ENCODE results near the gene CENPF. TPM values are rescaled to one million over a fixed set of nuclear protein-coding genes. Genes with fewer than 3 reads are reported as not detected.
"Not testable (repeated sequence)": the region's sequence is repeated elsewhere in the genome, so short reads cannot be mapped to it uniquely, and the experiment has no call there.

Gene CENPF
- total RNA-seq, 1 donor from 2014 or later = 254 TPM

DNA sequence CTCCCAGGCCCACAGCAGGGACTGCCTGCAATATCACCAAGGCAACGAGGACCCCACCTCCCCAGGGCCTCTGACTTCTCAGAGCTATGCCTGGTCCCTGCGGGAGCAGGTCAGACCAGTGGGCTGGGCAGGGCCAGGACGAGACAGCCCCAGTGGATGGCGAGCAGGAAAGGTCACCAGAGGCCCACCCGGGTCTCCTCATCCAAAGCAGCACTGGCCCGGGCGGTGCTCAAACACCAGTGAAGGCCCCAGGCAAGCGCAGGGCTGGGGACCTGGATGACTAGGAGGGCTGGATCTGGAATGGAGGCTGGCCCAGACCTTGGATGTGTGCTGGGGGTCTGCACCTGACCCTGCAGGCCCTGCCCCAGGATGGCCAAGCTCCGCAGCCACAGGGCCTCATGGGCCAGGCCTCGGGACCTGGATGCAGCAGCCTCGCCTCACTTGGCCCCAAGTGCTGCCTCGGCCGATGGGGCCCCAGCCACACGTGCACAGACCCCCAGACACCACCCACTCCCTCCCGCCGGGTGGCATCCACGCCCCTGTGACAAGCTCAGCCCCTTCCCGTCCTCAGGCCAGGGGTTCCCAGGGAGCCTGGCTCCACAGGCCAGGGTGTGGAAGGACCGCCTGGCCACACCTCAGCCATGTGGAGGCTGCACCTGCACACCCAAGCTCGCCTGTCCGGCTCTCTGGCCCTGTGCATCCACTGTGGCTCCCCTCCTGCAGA is 4.7 kb downstream of the CENPF start:
- not testable (repeated sequence) for DNase-seq (ENCODE audit: low spot score)

DNA sequence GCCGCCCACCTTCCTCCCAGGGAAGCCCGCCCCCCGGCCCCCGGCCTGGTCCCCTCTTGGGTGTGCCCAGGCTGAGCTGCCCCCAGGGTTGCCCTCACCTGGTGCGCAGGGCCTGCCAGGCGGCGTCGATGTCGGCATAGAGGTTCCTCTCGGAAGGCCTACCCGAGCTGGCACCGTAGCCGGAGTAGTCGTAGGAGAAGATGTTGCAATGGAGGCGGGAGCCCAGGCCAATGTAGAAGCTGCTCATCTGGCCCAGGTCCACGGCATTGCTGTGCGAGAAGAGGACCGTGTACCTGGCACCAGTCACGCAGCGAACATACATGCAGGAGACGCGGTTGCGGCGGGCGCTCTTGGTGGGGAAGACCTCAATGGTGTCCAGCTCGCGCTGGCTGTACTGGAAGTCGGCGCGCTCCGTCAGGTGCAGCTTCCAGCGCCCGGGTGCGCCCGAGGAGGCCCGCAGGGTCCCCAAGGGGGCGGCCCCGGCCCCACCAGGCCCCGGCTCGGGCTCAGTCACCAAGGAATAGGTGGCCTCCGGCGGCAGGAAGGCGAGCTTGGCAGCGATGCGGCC is 5.3 kb downstream of the CENPF start:
- not testable (repeated sequence) for H3K27ac ChIP-seq; H3K4me1 Mint-ChIP-seq; DNase-seq (ENCODE audit: low spot score); H3K27me3 Mint-ChIP-seq (ENCODE audit: insufficient read depth, low read depth); H3K4me2 ChIP-seq; H3K9ac ChIP-seq; H3K27ac Mint-ChIP-seq; H2AFZ ChIP-seq (replicated peaks); H3K4me3 Mint-ChIP-seq; H3K27me3 ChIP-seq; H3K4me3 ChIP-seq; H3F3A ChIP-seq (ENCODE audit: low read depth)
- Histone ChIP-seq H3K9me3 (ENCODE audit: low read depth) (peaks cover 12% of the 10 kb centered on the region), H3K4me1 (peaks cover 12% of the 10 kb centered on the region), H3K79me2 (ENCODE audit: low read depth) (peaks cover 100% of the 10 kb centered on the region), H3K36me3 (peaks cover 14% of the 10 kb centered on the region), H4K20me1 (ENCODE audit: low read depth) (peaks cover 66% of the 10 kb centered on the region)
- Mint-ChIP-seq H3K9me3 (peaks cover 34% of the 10 kb centered on the region), H3K36me3 (peaks cover 41% of the 10 kb centered on the region)

More for the DNA sequence above, 4.7 kb downstream of the CENPF start:
- not testable (repeated sequence) for H3F3A ChIP-seq (ENCODE audit: low read depth); H3K27me3 Mint-ChIP-seq (ENCODE audit: insufficient read depth, low read depth); H3K4me3 Mint-ChIP-seq; H2AFZ ChIP-seq (replicated peaks); H3K27ac Mint-ChIP-seq; H3K27ac ChIP-seq; H3K27me3 ChIP-seq; H3K4me1 Mint-ChIP-seq; H3K4me3 ChIP-seq; H3K4me2 ChIP-seq; H3K9ac ChIP-seq
- Histone ChIP-seq H4K20me1 (ENCODE audit: low read depth) (peaks cover 60% of the 10 kb centered on the region), H3K9me3 (ENCODE audit: low read depth) (peaks cover 12% of the 10 kb centered on the region), H3K36me3 (peaks cover 14% of the 10 kb centered on the region), H3K79me2 (ENCODE audit: low read depth) (peaks cover 96% of the 10 kb centered on the region), H3K4me1 (peaks cover 12% of the 10 kb centered on the region)
- H3K9me3 Mint-ChIP-seq = peaks cover 34% of the 10 kb centered on the region
- peaks cover 38% of the 10 kb centered on the region for H3K36me3 Mint-ChIP-seq

DNA sequence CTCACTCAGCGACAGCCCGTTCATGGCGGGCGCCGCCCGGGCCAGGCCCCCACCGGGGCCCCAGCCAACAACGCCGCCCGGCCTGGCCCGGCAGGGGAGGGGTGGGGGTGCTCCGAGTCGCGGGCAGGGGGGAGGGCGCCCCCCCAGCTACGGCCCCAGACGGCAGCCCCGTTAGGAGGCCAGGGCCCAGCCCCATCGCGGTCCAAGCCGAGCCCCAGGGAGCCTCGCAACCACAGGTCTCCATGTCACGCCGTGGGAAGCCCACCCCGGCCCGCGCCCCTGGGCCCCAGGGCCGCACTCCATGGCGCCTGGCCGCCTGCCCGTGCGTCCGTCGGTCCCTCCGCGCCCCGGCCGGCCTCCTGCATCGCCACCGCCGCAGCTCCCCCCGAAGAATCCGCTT is 5.8 kb downstream of the CENPF start:
- H3K4me3 ChIP-seq; H3K27ac Mint-ChIP-seq; H3K4me2 ChIP-seq; DNase-seq (ENCODE audit: low spot score); H3K27ac ChIP-seq; H3K27me3 Mint-ChIP-seq (ENCODE audit: insufficient read depth, low read depth); H3K27me3 ChIP-seq; H3F3A ChIP-seq (ENCODE audit: low read depth); H3K9ac ChIP-seq; H3K4me1 Mint-ChIP-seq; H2AFZ ChIP-seq (replicated peaks); H3K4me3 Mint-ChIP-seq: not testable (repeated sequence)
- peaks cover 14% of the 10 kb centered on the region for H3K36me3 ChIP-seq
- H3K4me1 ChIP-seq = peaks cover 12% of the 10 kb centered on the region
- peaks cover 71% of the 10 kb centered on the region for H4K20me1 ChIP-seq (ENCODE audit: low read depth)
- H3K36me3 Mint-ChIP-seq = peaks cover 43% of the 10 kb centered on the region
- H3K79me2 ChIP-seq (ENCODE audit: low read depth) = peaks cover 100% of the 10 kb centered on the region
- H3K9me3 Mint-ChIP-seq = peaks cover 34% of the 10 kb centered on the region
- peaks cover 12% of the 10 kb centered on the region for H3K9me3 ChIP-seq (ENCODE audit: low read depth)

DNA sequence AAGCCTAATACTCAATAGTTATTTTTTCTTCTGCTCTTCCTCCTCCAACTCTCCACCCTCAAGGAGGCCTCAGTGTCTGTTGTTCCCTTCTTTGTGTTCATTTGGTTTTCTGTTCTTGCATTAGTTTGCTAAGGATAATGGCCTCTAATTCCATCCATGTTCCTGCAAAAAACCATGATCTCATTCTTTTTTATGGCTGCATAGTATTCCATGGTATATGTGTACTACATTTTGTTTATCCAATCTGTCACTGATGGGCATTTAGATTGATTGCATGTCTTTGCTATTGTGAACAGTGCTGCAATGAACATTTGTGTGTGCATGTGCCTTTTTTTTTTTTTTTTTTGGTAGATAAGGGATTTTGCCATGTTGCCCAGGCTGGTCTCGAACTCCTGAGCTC is 6.7 kb downstream of the CENPF start:
- Histone ChIP-seq H4K20me1 (ENCODE audit: low read depth) (peaks cover 73% of the 10 kb centered on the region), H3K4me3 (no peak overlapping the region), H3K36me3 (peaks cover 21% of the 10 kb centered on the region), H3K4me2 (no peak overlapping the region), H2AFZ (replicated peaks) (no peak overlapping the region), H3K9ac (no peak overlapping the region), H3K4me1 (peaks cover 7% of the 10 kb centered on the region), H3K79me2 (ENCODE audit: low read depth) (peaks cover 100% of the 10 kb centered on the region), H3K27ac (no peak overlapping the region), H3K9me3 (ENCODE audit: low read depth) (peaks cover 12% of the 10 kb centered on the region), H3K27me3 (no peaks in the 10 kb centered on the region), H3F3A (ENCODE audit: low read depth) (peaks cover 11% of the 10 kb centered on the region)
- H3K27ac Mint-ChIP-seq = no peak overlapping the region
- peaks cover 5% of the 10 kb centered on the region for H3K4me1 Mint-ChIP-seq
- H3K36me3 Mint-ChIP-seq = peaks cover 49% of the 10 kb centered on the region
- TF ChIP-seq EZH2phosphoT487 (IDR thresholded peaks at IDR 0.05) = no peak
- no peak for TF ChIP-seq EZH2 (IDR thresholded peaks at IDR 0.05)
- no peak overlapping the region for H3K4me3 Mint-ChIP-seq
- H3K27me3 Mint-ChIP-seq (ENCODE audit: insufficient read depth, low read depth) = peaks cover 6% of the 10 kb centered on the region
- H3K9me3 Mint-ChIP-seq = peaks cover 34% of the 10 kb centered on the region
- no peak for DNase-seq (ENCODE audit: low spot score)

DNA sequence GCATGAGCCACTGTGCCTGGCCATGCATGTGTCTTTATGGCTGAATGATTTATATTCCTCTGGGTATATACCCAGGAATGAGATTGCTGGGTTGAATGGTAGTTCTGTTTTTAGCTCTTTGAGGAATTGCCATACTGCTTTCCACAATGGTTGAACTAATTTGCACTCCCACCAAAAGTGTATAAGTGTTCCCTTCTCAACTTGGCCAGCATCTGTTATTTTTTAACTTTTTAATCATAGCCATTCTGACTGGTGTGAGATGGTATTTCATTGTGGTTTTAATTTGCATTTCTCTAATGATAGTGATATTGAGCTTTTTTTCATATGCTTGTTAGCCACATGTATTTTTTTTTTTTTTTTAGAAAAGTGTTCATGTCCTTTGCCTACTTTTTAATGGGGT is 7.1 kb downstream of the CENPF start:
- not testable (repeated sequence) for H3K4me3 ChIP-seq; H3K4me1 Mint-ChIP-seq; H3K27me3 Mint-ChIP-seq (ENCODE audit: insufficient read depth, low read depth); H3K27ac ChIP-seq; H2AFZ ChIP-seq (replicated peaks); DNase-seq (ENCODE audit: low spot score); H3K4me3 Mint-ChIP-seq; H3K27ac Mint-ChIP-seq; H3K4me2 ChIP-seq; H3K9ac ChIP-seq; H3K27me3 ChIP-seq; H3K4me1 ChIP-seq
- H3K36me3 ChIP-seq = peaks cover 26% of the 10 kb centered on the region
- H3K9me3 ChIP-seq (ENCODE audit: low read depth) = peaks cover 12% of the 10 kb centered on the region
- H3K79me2 ChIP-seq (ENCODE audit: low read depth) = peaks cover 100% of the 10 kb centered on the region
- H4K20me1 ChIP-seq (ENCODE audit: low read depth) = peaks cover 74% of the 10 kb centered on the region
- H3F3A ChIP-seq (ENCODE audit: low read depth) = peaks cover 12% of the 10 kb centered on the region
- Mint-ChIP-seq H3K9me3 (peaks cover 34% of the 10 kb centered on the region), H3K36me3 (peaks cover 48% of the 10 kb centered on the region)
